Mesenchymal stem cell (in vitro differentiated cells and primary cell): ENCODE measurements around the gene CASKIN1.

Experiments
- DNase-seq: peaks from one replicate; pipeline ENCODE4 v3.0.0-alpha.2; 2013
- H2AFZ ChIP-seq: one replicate; pipeline ENCODE4 v1.6.1; 2013; ENCODE audit warnings: low read depth, mild to moderate bottlenecking, control low read depth, inconsistent platforms, low read length, moderate library complexity
- H2AK5ac ChIP-seq: 2 replicates; pipeline ENCODE4 v1.6.1; 2013; ENCODE audit warnings: low read length, moderate library complexity, mild to moderate bottlenecking, inconsistent platforms; ENCODE audit not compliant: severe bottlenecking
- H2BK120ac ChIP-seq: one replicate; pipeline ENCODE4 v1.6.1; 2013; ENCODE audit warnings: low read depth, mild to moderate bottlenecking, inconsistent platforms, low read length, moderate library complexity
- H2BK12ac ChIP-seq, 2 experiments: one replicate each; pipeline ENCODE4 v1.6.1; 2013; ENCODE audit warnings: inconsistent platforms in 2 of 2, low read length in 2 of 2, mild to moderate bottlenecking in 2 of 2, moderate library complexity in 2 of 2, control low read depth in 1 of 2
- H2BK15ac ChIP-seq: one replicate; pipeline ENCODE4 v1.6.1; 2013; ENCODE audit warnings: mild to moderate bottlenecking, low read depth, inconsistent platforms; ENCODE audit not compliant: poor library complexity, severe bottlenecking
- H2BK5ac ChIP-seq: 2 replicates; pipeline ENCODE4 v1.6.1; 2013; ENCODE audit warnings: low read depth, mild to moderate bottlenecking, low read length, control low read depth, inconsistent platforms; ENCODE audit not compliant: poor library complexity, severe bottlenecking
- H3K14ac ChIP-seq, 2 experiments: one replicate each; pipeline ENCODE4 v1.6.1; 2013; ENCODE audit warnings: inconsistent platforms in 2 of 2, low read length in 2 of 2, control low read depth in 1 of 2, mild to moderate bottlenecking in 1 of 2, moderate library complexity in 1 of 2
- H3K18ac ChIP-seq, 2 experiments: one replicate each; pipeline ENCODE4 v1.6.1; 2013; ENCODE audit warnings: inconsistent platforms in 2 of 2, low read length in 2 of 2, control low read depth in 1 of 2, low read depth in 1 of 2, mild to moderate bottlenecking in 1 of 2
- H3K23ac ChIP-seq, 2 experiments: one replicate each; pipeline ENCODE4 v1.6.1; 2013; ENCODE audit warnings: inconsistent platforms in 2 of 2, low read length in 2 of 2, mild to moderate bottlenecking in 2 of 2, moderate library complexity in 2 of 2, control low read depth in 1 of 2
- H3K27ac ChIP-seq: 2 replicates; pipeline ENCODE4 v1.5.1; 2013; ENCODE audit warnings: mild to moderate bottlenecking, moderate library complexity, low read length, control low read depth, inconsistent platforms; ENCODE audit not compliant: poor library complexity, severe bottlenecking
- H3K27me3 ChIP-seq, 2 experiments: 2 replicates each; pipeline versions ENCODE4 v1.6.1 to v1.7.0; 2013; ENCODE audit warnings: low read length in 2 of 2, mild to moderate bottlenecking in 2 of 2, moderate library complexity in 2 of 2, control low read depth in 1 of 2, inconsistent platforms in 1 of 2; ENCODE audit not compliant: control insufficient read depth in 1 of 2, insufficient read depth in 1 of 2
- H3K36me3 ChIP-seq, 2 experiments: 2 replicates each; pipeline versions ENCODE4 v1.6.1 to v1.7.0; 2013; ENCODE audit warnings: low read length in 2 of 2, control low read depth in 1 of 2, inconsistent platforms in 1 of 2, low read depth in 1 of 2, mild to moderate bottlenecking in 1 of 2; ENCODE audit not compliant: insufficient read depth in 2 of 2, control insufficient read depth in 1 of 2
- H3K4ac ChIP-seq, 2 experiments: one replicate each; pipeline ENCODE4 v1.6.1; 2013; ENCODE audit warnings: inconsistent platforms in 2 of 2, low read length in 2 of 2, mild to moderate bottlenecking in 2 of 2, moderate library complexity in 2 of 2, control low read depth in 1 of 2, low read depth in 1 of 2
- H3K4me1 ChIP-seq: 2 replicates; pipeline ENCODE4 v1.6.1; 2013; ENCODE audit warnings: low read depth, low read length, control low read depth; ENCODE audit not compliant: control insufficient read depth, insufficient read depth
- H3K4me2 ChIP-seq: 2 replicates; pipeline ENCODE4 v1.6.1; 2013; ENCODE audit warnings: low read length, mild to moderate bottlenecking, inconsistent platforms; ENCODE audit not compliant: poor library complexity, severe bottlenecking
- H3K4me3 ChIP-seq, 2 experiments: 2 replicates each; pipeline versions ENCODE4 v1.5.1 to v1.7.0; 2013; ENCODE audit warnings: low read length in 2 of 2, mild to moderate bottlenecking in 2 of 2, control low read depth in 1 of 2, low read depth in 1 of 2; ENCODE audit not compliant: insufficient read depth in 1 of 2
- H3K79me1 ChIP-seq: replicated peaks from 2 replicates; pipeline ENCODE4 v1.6.1; 2013; ENCODE audit warnings: mild to moderate bottlenecking, control low read depth, low read length, inconsistent platforms; ENCODE audit not compliant: poor library complexity, severe bottlenecking
- H3K9ac ChIP-seq: 2 replicates; pipeline ENCODE4 v1.7.0; 2013; ENCODE audit warnings: mild to moderate bottlenecking, low read length, moderate library complexity
- H3K9me3 ChIP-seq: 2 replicates; pipeline ENCODE4 v1.7.0; 2013; ENCODE audit warnings: mild to moderate bottlenecking, low read length; ENCODE audit not compliant: control insufficient read depth
- H4K8ac ChIP-seq: one replicate; pipeline ENCODE4 v1.6.1; 2013; ENCODE audit warnings: inconsistent platforms, mild to moderate bottlenecking, low read length, moderate library complexity
- H4K91ac ChIP-seq: one replicate; pipeline ENCODE4 v1.6.1; 2013; ENCODE audit warnings: mild to moderate bottlenecking, low read length, inconsistent platforms
- WGBS: methylation state at CpG from one replicate; pipeline ENCODE4 v1.1.7; 2013; ENCODE audit warnings: mixed read lengths; 5-methylcytosine and 5-hydroxymethylcytosine counted together

CASKIN1 gene

GRCh38 chr16:2228161-2228824, 31.9 kb upstream of the CASKIN1 start:
- peaks cover 45 to 65% of the 10 kb centered on the region in 2 experiments for H3K36me3 ChIP-seq
- H3K18ac ChIP-seq: no peak overlapping the region
- no peak overlapping the region for H3K4me3 ChIP-seq
- H2BK5ac ChIP-seq: no peak overlapping the region
- H4K8ac ChIP-seq: no peak overlapping the region
- WGBS: 96% methylated on average over 25 of the region's 25 CpGs
- H3K27me3 ChIP-seq: no peaks in the 10 kb centered on the region
- H3K4me2 ChIP-seq: no peak overlapping the region
- H3K4me1 ChIP-seq: peaks cover 28% of the 10 kb centered on the region
- H3K14ac ChIP-seq: no peak overlapping the region
- H4K91ac ChIP-seq: no peak overlapping the region
- no peak overlapping the region for H2AK5ac ChIP-seq
- no peak overlapping the region for H2BK120ac ChIP-seq
- H3K79me1 ChIP-seq: peaks cover 31% of the 10 kb centered on the region
- no peak overlapping the region for H3K23ac ChIP-seq
- no peak overlapping the region for H3K4ac ChIP-seq
- H2AFZ ChIP-seq: no peak overlapping the region
- no peak for DNase-seq
- no peak overlapping the region for H3K9ac ChIP-seq
- no peak overlapping the region for H2BK15ac ChIP-seq
- no peak overlapping the region for H2BK12ac ChIP-seq
- no peak overlapping the region for H3K27ac ChIP-seq
- no peaks in the 10 kb centered on the region for H3K9me3 ChIP-seq

- no peaks in the 10 kb centered on the region for H3K9me3 ChIP-seq
- peaks cover 30% of the 10 kb centered on the region for H3K4me1 ChIP-seq
- no peak overlapping the region for H3K4me3 ChIP-seq
- H2AFZ ChIP-seq: no peak overlapping the region
- H2BK15ac ChIP-seq: no peak overlapping the region
- no peak overlapping the region for H3K23ac ChIP-seq
- no peak overlapping the region for H3K4ac ChIP-seq
- H2AK5ac ChIP-seq: no peak overlapping the region
- H3K79me1 ChIP-seq: peaks cover 24% of the 10 kb centered on the region
- H3K27me3 ChIP-seq: no peaks in the 10 kb centered on the region
- no peak overlapping the region for H2BK5ac ChIP-seq
- no peak overlapping the region for H4K91ac ChIP-seq
- H3K9ac ChIP-seq: no peak overlapping the region
- DNase-seq: no peak
- peaks cover 32 to 52% of the 10 kb centered on the region in 2 experiments for H3K36me3 ChIP-seq
- H2BK120ac ChIP-seq: no peak overlapping the region
- no peak overlapping the region for H3K27ac ChIP-seq
- no peak overlapping the region for H4K8ac ChIP-seq
- WGBS: 95% methylated on average over 6 of the region's 6 CpGs
- no peak overlapping the region for H2BK12ac ChIP-seq
- H3K18ac ChIP-seq: no peak overlapping the region
- no peak overlapping the region for H3K14ac ChIP-seq
- no peak overlapping the region for H3K4me2 ChIP-seq
These were observed 30.5 kb upstream of the CASKIN1 start for GRCh38 chr16:2226918-2227317.

- H3K27ac ChIP-seq: no peak overlapping the region
- peak overlapping the region; percentile 23 for H3K9ac ChIP-seq
- H3K4me2 ChIP-seq: no peak overlapping the region
- 59% methylated on average over 7 of the region's 9 CpGs for WGBS
- no peak overlapping the region for H3K18ac ChIP-seq
- no peak overlapping the region for H4K8ac ChIP-seq
- H3K4me3 ChIP-seq: no peak overlapping the region
- no peaks in the 10 kb centered on the region for H3K9me3 ChIP-seq
- peak overlapping the region; percentile 16 for H2AK5ac ChIP-seq
- H2BK12ac ChIP-seq: no peak overlapping the region
- no peak overlapping the region for H3K4ac ChIP-seq
- H2BK120ac ChIP-seq: no peak overlapping the region
- H2BK15ac ChIP-seq: no peak overlapping the region
- H3K4me1 ChIP-seq: peaks cover 30% of the 10 kb centered on the region
- DNase-seq: no peak
- H3K36me3 ChIP-seq: peaks cover 26 to 46% of the 10 kb centered on the region in 2 experiments
- peaks cover 24% of the 10 kb centered on the region for H3K79me1 ChIP-seq
- H4K91ac ChIP-seq: peak overlapping the region; percentile 25
- H2BK5ac ChIP-seq: no peak overlapping the region
- H3K23ac ChIP-seq: no peak overlapping the region
- H2AFZ ChIP-seq: no peak overlapping the region
- no peaks in the 10 kb centered on the region for H3K27me3 ChIP-seq
- H3K14ac ChIP-seq: peak overlapping the region in 1 of 2 experiments; percentile 13
These were observed 29.9 kb upstream of the CASKIN1 start for GRCh38 chr16:2226245-2226793.

- Histone ChIP-seq H3K18ac (peak overlapping the region; percentile 70 to 90), H3K79me1 (peaks cover 12% of the 10 kb centered on the region), H3K23ac (peak overlapping the region in 1 of 2 experiments; percentile 90), H3K9me3 (no peaks in the 10 kb centered on the region), H3K27me3 (no peaks in the 10 kb centered on the region), H2AK5ac (no peak overlapping the region), H2AFZ (peak overlapping the region; percentile 84), H4K91ac (peak overlapping the region; percentile 27), H2BK120ac (peak overlapping the region; percentile 79), H3K36me3 (peaks cover 7 to 23% of the 10 kb centered on the region in 2 experiments), H2BK15ac (no peak overlapping the region), H3K9ac (peak overlapping the region; percentile 95), H4K8ac (peak overlapping the region; percentile 85), H3K4me2 (peak overlapping the region; percentile 64), H2BK12ac (no peak overlapping the region), H3K4me1 (peaks cover 23% of the 10 kb centered on the region), H3K4ac (peak overlapping the region; percentile 75 to 97), H3K27ac (peak overlapping the region; percentile 74), H3K14ac (peak overlapping the region in 1 of 2 experiments; percentile 98), H3K4me3 (peak overlapping the region; percentile 89 to 93), H2BK5ac (no peak overlapping the region)
- peak; percentile 70 for DNase-seq
- WGBS: 5% methylated on average over 20 of the region's 22 CpGs
These were observed 27.6 kb upstream of the CASKIN1 start for GRCh38 chr16:2223942-2224486.
